Heart left ventricle (tissue), 16 donors: ENCODE measurements around the gene LAMTOR1. TPM values are rescaled to one million over a fixed set of nuclear protein-coding genes. Genes with fewer than 3 reads are reported as not detected.

ENCODE experiments used
- ATAC-seq, 4 donors: fragments of 200-7000 bp; cut with Tn5 transposase; one replicate each; pipeline ENCODE4 v1.9.1; 2020 to 2022; ENCODE audit warnings: moderate library complexity in 4 of 4, mild to moderate bottlenecking in 3 of 4, moderate number of reproducible peaks in 1 of 4
- DNase-seq, 5 donors: peaks; one replicate each; pipeline ENCODE4 v3.0.0-alpha.2; 2020
- H3K27ac ChIP-seq, 12 donors: fragments of 200-600 bp; sonication (generic) in 4 of 12; one replicate each; pipeline versions ENCODE4 v1.5.0 to v1.8.0; 2016 to 2022; ENCODE audit warnings: mild to moderate bottlenecking in 2 of 12
- H3K27me3 ChIP-seq, 9 donors: fragments of 200-600 bp; sonication (generic) in 2 of 9; one replicate each; pipeline versions ENCODE4 v1.5.1 to v1.8.0; 2016 to 2022; ENCODE audit warnings: mild to moderate bottlenecking in 3 of 9
- H3K36me3 ChIP-seq, 9 donors: fragments of 200-600 bp; sonication (generic) in 2 of 9; one replicate each; pipeline versions ENCODE4 v1.5.0 to v1.8.0; 2018 to 2022; ENCODE audit warnings: mild to moderate bottlenecking in 2 of 9
- H3K4me1 ChIP-seq, 12 donors: fragments of 200-600 bp; sonication (generic) in 4 of 12; one replicate each; pipeline versions ENCODE4 v1.5.0 to v1.8.0; 2016 to 2022; ENCODE audit warnings: mild to moderate bottlenecking in 3 of 12
- H3K4me3 ChIP-seq, 12 donors: fragments of 200-600 bp; sonication (generic) in 4 of 12; one replicate each; pipeline versions ENCODE4 v1.5.0 to v1.8.0; 2017 to 2022; ENCODE audit warnings: mild to moderate bottlenecking in 9 of 12, moderate library complexity in 4 of 12
- H3K9me3 ChIP-seq, 12 donors: fragments of 200-600 bp; sonication (generic) in 4 of 12; one replicate each; pipeline versions ENCODE4 v1.5.0 to v1.8.0; 2016 to 2022; ENCODE audit warnings: mild to moderate bottlenecking in 1 of 12
- POLR2A ChIP-seq, 2 donors: fragments of 450-650 bp; IDR thresholded peaks; one replicate each; pipeline ENCODE4 v1.6.1; 2017; ENCODE audit warnings: antibody characterized with exemption in 2 of 2, mild to moderate bottlenecking in 2 of 2, moderate library complexity in 2 of 2
- WGBS, 4 donors: extraction: QIAGEN DNeasy Blood & Tissue Kit in 2 of 4; methylation state at CpG; one replicate each; pipeline versions ENCODE4 v1.1.5 to v1.1.7; 2013 to 2018; 5-methylcytosine and 5-hydroxymethylcytosine counted together
- intact Hi-C, 10 donors: fragments of 100-400 bp; cut with DNase I; formaldehyde crosslinking; loops; one replicate each; pipeline versions ENCODE4 v1.11.1 to v1.14.2; 2022
- polyA plus RNA-seq, 2 donors: library from polyadenylated mRNA; stranded (reverse); fragments of 200-250 nt; gene quantifications; one replicate each; pipeline ENCODE4 v1.2.3, GENCODE V29; 2013
- total RNA-seq, 9 donors: library from RNA; depleted of rRNA in 2 of 9; stranded (reverse); fragments of >200 nt in 2 of 9; fragmentation: NEBNext Ultra II Directional in 3 of 9; extraction: Animal tissue kit (Norgen Biotek cat#: 25700) in 3 of 9; gene quantifications; one replicate each; pipeline versions ENCODE4 v1.1.0 to v1.2.4, GENCODE V29; 2016 to 2023
- TF ChIP-seq, protein P1 (sequence below), 12 donors: fragments of 200-600 bp; sonication (generic) in 4 of 12; IDR thresholded peaks; one replicate each; pipeline versions ENCODE4 v1.5.0 to v1.8.0; 2018 to 2022; ENCODE audit warnings: antibody characterized with exemption in 12 of 12, mild to moderate bottlenecking in 5 of 12
- donor health status: ischemic (EF 13 %, LVEDD 7.1; RV severe dilation, severe dysfunction).
- donor health status: healthy with polysubstance abuse.
- donor health status: DM: no; HTN: yes; CAD: no.
- donor health status: DM: no; HTN: no; CAD: no.
- donor health status: ischemic (EF 25% LVEDD 6.9; RV normal size, moderate dysfunction).
- donor health status: ischemic (EF 25% LVEDD 5.7; RV mildly dilated, moderate dysfunction).
- donor health status: healthy.
- donor health status: DM: yes; HTN: yes; CAD: no.
- donor health status: ischemic (EF 35%, LVEDD 5.7; RV mildly dilated, moderate dysfunction).
- donor health status: nonischemic (EF 11% LVEDD 7.7; RV severe dilation, severe dysfunction).
- donor health status: DM: yes; HTN: yes; CAD: no.
- donor health status: PGD.
- donor health status: ischemic (EF 29% LVEDD 5.4; RV normal size, mild dysfunction).
- donor health status: nonischemic (EF 23%, LVEDD 6.1; RV moderate dilation, normal function).

Gene LAMTOR1
- total and polyA plus RNA-seq, 11 donors: 68.7 to 159 (median 84.8) TPM

DNA sequence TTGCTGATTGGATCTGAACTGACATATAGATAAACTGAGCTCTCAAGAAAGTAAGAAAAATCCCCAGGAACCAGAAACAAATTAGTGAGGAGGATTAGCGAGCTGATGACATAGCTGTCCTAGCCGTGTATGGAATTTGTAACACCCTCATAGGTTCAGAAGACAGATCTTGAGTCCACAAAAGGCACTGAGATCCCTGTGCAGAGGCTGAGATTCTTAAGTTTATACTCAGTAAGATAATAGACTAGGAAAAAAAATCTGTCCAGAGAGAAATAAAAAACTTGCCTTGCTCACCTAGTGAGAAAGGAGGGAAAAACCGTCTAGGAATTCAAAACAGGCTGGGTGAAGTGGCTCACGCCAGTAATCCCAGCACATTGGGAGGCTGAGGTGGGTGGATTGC lies 27.3 kb downstream of the LAMTOR1 start:
- no peak for ATAC-seq

DNA sequence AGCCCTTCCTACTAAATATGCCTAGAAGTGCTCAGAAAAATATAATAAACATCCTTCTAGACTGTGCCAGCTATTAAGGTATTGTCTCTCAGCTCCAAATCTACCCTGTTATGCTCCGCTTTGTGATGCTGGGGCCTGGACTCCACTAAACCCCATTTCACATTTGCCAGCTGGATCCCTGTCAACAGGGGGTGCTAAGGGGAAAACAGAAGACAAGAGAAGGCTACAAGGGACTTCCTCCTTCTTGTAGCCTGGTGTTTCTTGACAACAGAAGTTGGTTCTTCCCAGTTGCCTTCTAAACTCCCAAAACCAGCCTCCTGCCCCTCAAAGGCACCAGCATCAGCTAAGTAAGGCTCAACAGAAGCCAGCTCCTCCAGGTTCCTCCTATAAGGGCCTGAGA lies 28.0 kb downstream of the LAMTOR1 start:
- TF ChIP-seq, protein P1, sequence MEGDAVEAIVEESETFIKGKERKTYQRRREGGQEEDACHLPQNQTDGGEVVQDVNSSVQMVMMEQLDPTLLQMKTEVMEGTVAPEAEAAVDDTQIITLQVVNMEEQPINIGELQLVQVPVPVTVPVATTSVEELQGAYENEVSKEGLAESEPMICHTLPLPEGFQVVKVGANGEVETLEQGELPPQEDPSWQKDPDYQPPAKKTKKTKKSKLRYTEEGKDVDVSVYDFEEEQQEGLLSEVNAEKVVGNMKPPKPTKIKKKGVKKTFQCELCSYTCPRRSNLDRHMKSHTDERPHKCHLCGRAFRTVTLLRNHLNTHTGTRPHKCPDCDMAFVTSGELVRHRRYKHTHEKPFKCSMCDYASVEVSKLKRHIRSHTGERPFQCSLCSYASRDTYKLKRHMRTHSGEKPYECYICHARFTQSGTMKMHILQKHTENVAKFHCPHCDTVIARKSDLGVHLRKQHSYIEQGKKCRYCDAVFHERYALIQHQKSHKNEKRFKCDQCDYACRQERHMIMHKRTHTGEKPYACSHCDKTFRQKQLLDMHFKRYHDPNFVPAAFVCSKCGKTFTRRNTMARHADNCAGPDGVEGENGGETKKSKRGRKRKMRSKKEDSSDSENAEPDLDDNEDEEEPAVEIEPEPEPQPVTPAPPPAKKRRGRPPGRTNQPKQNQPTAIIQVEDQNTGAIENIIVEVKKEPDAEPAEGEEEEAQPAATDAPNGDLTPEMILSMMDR (IDR thresholded peaks at IDR 0.05): peak in 1 of 12 donors; percentile 18
- TF ChIP-seq POLR2A (IDR thresholded peaks at IDR 0.05): no peak
- Histone ChIP-seq H3K4me3 (peak overlapping the region in 1 of 12 donors; percentile 16), H3K4me1 (peaks cover 4 to 59% (median 17%) of the 10 kb centered on the region in 12 donors), H3K9me3 (no peaks in the 10 kb centered on the region), H3K36me3 (peaks cover 0 to 3% (median 0%) of the 10 kb centered on the region in 9 donors), H3K27me3 (no peaks in the 10 kb centered on the region), H3K27ac (peak overlapping the region in 1 of 12 donors; percentile 70)
- WGBS, 4 donors: 94 to 100% (median 95%) methylated on average over 1 of the region's 1 CpG
- ATAC-seq (no peak), DNase-seq (no peak)
- intact Hi-C loops: loop anchor here in 2 of 10 donors (5.0 kb wide), 1 partner anchor 33 kb away; no protein-coding TSS in a partner anchor

More for the DNA sequence above, 27.3 kb downstream of the LAMTOR1 start:
- Histone ChIP-seq H3K4me1 (peaks cover 0 to 52% (median 11%) of the 10 kb centered on the region in 12 donors), H3K36me3 (peaks cover 0 to 3% (median 0%) of the 10 kb centered on the region in 9 donors), H3K4me3 (no peak overlapping the region), H3K27ac (no peak overlapping the region), H3K9me3 (no peaks in the 10 kb centered on the region), H3K27me3 (no peaks in the 10 kb centered on the region)
- DNase-seq: no peak
- 80 to 95% (median 92%) methylated on average over 4 of the region's 4 CpGs for WGBS, 4 donors
- TF ChIP-seq POLR2A (IDR thresholded peaks at IDR 0.05): no peak
- TF ChIP-seq, protein P1 (IDR thresholded peaks at IDR 0.05): no peak
- intact Hi-C loops: loop anchor here in 2 of 10 donors (5.0 kb wide), 1 partner anchor 33 kb away; no protein-coding TSS in a partner anchor

DNA sequence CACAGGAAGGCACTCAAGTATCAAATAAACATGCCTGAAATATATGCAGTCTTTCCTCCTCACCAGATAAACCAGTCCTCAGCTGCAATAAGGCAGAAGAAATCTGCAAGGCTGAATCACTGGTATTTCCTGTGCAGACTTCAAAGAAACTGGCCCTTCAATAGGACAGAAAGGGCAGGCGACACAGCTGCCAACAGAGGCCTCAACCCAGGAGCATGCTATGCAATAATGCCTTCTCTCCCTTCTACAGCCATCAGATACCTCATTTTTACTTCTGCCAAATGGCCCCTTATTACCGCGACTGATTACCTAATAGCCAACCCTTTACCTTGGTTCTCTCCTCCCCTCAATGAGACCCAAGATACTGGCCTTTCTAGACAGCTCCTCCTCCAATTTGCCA lies 30.7 kb downstream of the LAMTOR1 start:
- Histone ChIP-seq H3K27ac (peak overlapping the region in 2 of 12 donors; percentile 8 to 23), H3K36me3 (peaks cover 0 to 7% (median 3%) of the 10 kb centered on the region in 9 donors), H3K9me3 (no peaks in the 10 kb centered on the region), H3K4me1 (peaks cover 7 to 69% (median 25%) of the 10 kb centered on the region in 12 donors), H3K4me3 (no peak overlapping the region), H3K27me3 (no peaks in the 10 kb centered on the region)
- 66 to 76% (median 72%) methylated on average over 3 of the region's 3 CpGs for WGBS, 4 donors
- no peak for ATAC-seq
- TF ChIP-seq, protein P1 (IDR thresholded peaks at IDR 0.05): no peak
- TF ChIP-seq POLR2A (IDR thresholded peaks at IDR 0.05): no peak
- intact Hi-C loops: no loop called here
- no peak for DNase-seq

DNA sequence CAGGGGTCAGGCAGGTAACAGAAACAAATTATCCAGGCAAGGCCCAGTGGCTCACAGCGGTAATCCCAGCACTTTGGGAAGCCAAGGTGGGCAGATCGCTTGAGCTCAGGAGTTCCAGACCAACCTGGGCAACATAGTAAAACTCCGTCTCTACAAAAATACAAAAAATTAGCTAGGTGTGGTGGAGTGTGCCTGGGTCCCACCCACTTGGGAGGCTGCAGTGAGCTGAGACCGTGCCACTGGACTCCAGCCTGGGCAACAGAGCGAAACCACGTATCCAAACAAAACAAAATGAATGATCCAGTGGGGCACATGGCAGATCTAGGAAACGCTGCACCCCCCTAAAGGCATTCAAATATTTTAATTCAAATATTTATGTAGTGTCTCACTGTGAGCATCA lies 32.6 kb downstream of the LAMTOR1 start:
- WGBS, 4 donors: 95 to 98% (median 96%) methylated on average over 7 of the region's 7 CpGs
- no peak for ATAC-seq
- intact Hi-C loops: no loop called here

More for the DNA sequence above, 32.6 kb downstream of the LAMTOR1 start:
- no peak for TF ChIP-seq POLR2A (IDR thresholded peaks at IDR 0.05)
- TF ChIP-seq, protein P1 (IDR thresholded peaks at IDR 0.05): no peak
- Histone ChIP-seq H3K9me3 (no peaks in the 10 kb centered on the region), H3K27ac (peak overlapping the region in 11 of 12 donors; percentile 5 to 86 (median 68)), H3K36me3 (peaks cover 0 to 12% (median 0%) of the 10 kb centered on the region in 9 donors), H3K27me3 (no peaks in the 10 kb centered on the region), H3K4me1 (peaks cover 7 to 76% (median 32%) of the 10 kb centered on the region in 12 donors), H3K4me3 (no peak overlapping the region)
- no peak for DNase-seq
